DND-41 (cell line): ENCODE measurements around the gene OCSTAMP.

ENCODE experiments used
- CTCF ChIP-seq: IDR thresholded peaks from 2 replicates; pipeline ENCODE4 v1.5.1; 2012; ENCODE audit warnings: borderline replicate concordance, low read length, moderate library complexity, mild to moderate bottlenecking; ENCODE audit not compliant: poor library complexity, severe bottlenecking; ENCODE audit errors: extremely low read depth
- EZH2 ChIP-seq: IDR thresholded peaks from 3 replicates; pipeline ENCODE4 v1.6.1; 2012; ENCODE audit warnings: borderline replicate concordance, low read depth, mild to moderate bottlenecking, moderate library complexity, low read length, inconsistent platforms; ENCODE audit not compliant: severe bottlenecking

GRCh38 chr20:46582648-46583047, 32.2 kb upstream of the OCSTAMP start:
- TF ChIP-seq CTCF (no peak), EZH2 (no peak)
